ENCODE measurements around the gene ZNF878. TPM values are rescaled to one million over a fixed set of nuclear protein-coding genes. Genes with fewer than 3 reads are reported as not detected.

ZNF878 gene
- total RNA-seq, 2 donors from 2014 or later, result 1.6 to 3.7 TPM

DNA sequence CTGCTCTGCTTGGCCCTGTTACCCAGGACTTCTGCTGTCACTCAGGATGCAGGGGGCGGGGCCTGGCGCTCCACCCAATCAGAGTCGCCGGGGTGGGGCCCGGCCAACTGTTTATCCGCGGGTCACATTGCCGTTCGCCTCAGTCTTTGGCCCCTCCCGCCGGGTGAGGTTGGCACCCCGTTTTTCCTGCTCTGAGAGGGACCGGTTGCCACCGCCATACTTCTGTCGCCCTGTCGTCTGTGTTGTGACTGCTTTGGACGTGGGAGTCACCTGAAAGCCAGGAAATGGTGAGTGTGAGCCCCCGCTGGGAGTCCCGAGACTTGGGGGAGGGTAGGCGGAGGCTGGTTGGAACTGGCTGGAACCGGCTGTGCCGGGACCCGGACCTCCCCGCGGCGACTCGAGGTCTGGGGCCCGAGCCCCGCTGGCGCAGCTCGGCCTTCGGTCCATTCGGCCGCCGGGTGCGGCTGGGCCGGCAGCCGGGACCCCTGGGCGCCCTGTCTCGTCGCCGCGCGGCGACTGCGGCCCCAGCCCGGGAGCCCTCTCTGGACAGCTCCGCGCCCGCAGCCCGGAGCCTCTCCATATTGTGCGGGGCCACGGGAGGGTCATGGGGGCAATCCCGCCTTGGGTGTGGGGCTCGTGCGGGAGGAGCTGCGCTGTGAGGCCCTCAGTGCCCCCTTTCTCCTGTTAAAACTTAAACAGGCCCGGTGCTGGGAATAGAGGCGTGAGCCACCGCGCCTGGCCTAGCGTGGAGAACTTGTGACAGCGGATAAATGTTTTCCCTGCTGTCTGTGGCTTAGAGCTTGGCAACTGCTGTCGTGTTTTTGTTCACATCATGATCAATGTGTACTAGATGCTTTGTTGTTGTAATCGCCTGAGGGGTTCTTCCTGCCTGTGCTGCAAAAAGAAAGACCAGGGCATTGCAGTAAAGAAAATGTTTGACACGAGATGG lies 12.1 kb upstream of the ZNF878 start, which contains the start of gene ZNF844:
Gene ZNF844, plus strand, starts transcription at position 142 of the 949 bp plus-strand sequence. Its CDS starts 143 bp downstream, at position 285.
- Mint-ChIP-seq H3K9me3 (peaks cover 56% of the 10 kb centered on the region), H3K36me3 (ENCODE audit: low read depth) (peaks cover 23% of the 10 kb centered on the region), H3K4me3 (peak within 1 kb of the TSS; percentile 81), H3K27ac (peak within 1 kb of the TSS; percentile 92), H3K27me3 (ENCODE audit: insufficient read depth) (peaks cover 3% of the 10 kb centered on the region), H3K4me1 (peaks cover 2% of the 10 kb centered on the region)
- TF ChIP-seq, protein P1, sequence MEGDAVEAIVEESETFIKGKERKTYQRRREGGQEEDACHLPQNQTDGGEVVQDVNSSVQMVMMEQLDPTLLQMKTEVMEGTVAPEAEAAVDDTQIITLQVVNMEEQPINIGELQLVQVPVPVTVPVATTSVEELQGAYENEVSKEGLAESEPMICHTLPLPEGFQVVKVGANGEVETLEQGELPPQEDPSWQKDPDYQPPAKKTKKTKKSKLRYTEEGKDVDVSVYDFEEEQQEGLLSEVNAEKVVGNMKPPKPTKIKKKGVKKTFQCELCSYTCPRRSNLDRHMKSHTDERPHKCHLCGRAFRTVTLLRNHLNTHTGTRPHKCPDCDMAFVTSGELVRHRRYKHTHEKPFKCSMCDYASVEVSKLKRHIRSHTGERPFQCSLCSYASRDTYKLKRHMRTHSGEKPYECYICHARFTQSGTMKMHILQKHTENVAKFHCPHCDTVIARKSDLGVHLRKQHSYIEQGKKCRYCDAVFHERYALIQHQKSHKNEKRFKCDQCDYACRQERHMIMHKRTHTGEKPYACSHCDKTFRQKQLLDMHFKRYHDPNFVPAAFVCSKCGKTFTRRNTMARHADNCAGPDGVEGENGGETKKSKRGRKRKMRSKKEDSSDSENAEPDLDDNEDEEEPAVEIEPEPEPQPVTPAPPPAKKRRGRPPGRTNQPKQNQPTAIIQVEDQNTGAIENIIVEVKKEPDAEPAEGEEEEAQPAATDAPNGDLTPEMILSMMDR (conservative IDR thresholded peaks at IDR 0.05), result no peak
- Histone ChIP-seq H3K4me1 (ENCODE audit: control insufficient read depth, insufficient read depth, low read length) (no peaks in the 10 kb centered on the region), H3K27ac (ENCODE audit: low read depth, low read length) (peak within 1 kb of the TSS; percentile 92), H3K27me3 (ENCODE audit: control insufficient read depth, insufficient read depth, low read length, poor library complexity, severe bottlenecking) (no peaks in the 10 kb centered on the region), H3K9me3 (ENCODE audit: control insufficient read depth, low read length) (peaks cover 40% of the 10 kb centered on the region), H3K36me3 (ENCODE audit: control insufficient read depth, insufficient read depth, low read length) (peaks cover 13% of the 10 kb centered on the region), H3K9ac (ENCODE audit: extremely low read depth, low read length, poor library complexity, severe bottlenecking) (peak within 1 kb of the TSS; percentile 94), H3K4me3 (ENCODE audit: low read length) (peak within 1 kb of the TSS; percentile 96)
- 3 to 17% methylated on average over 27 to 66 of the region's 66 CpGs for WGBS, 2 experiments (ENCODE audit: insufficient coverage in 1 of 2, insufficient read length in 1 of 2)
- peak; percentile 99 for DNase-seq

DNA sequence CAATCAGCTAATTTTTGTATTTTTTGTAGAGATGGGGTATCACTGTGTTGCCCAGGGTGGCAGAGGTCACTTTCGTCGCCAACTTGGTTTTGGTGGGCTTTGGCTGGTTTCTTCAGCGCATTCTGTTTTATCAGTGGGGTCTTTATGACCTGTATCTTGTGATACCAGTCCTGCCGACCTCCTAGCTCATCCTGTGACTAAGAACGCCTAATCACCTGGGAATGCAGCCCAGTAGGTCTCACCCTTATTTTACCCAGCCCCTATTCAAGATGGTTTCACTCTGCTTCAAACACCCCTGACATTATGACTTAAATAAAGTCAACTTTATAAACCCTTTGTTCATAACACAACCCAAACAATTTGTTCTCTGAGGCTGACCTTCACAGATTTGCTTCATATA lies 3.0 kb upstream of the ZNF878 start:
- WGBS, 2 experiments (ENCODE audit: insufficient coverage in 1 of 2, insufficient read length in 1 of 2), result 90 to 96% methylated on average over 3 to 5 of the region's 5 CpGs
- no peak overlapping the region for H3K4me3 ChIP-seq (ENCODE audit: low read length)
- H3K27ac ChIP-seq (ENCODE audit: low read depth, low read length), result no peak overlapping the region
- peaks cover 3% of the 10 kb centered on the region for H3K4me1 Mint-ChIP-seq
- H3K4me3 Mint-ChIP-seq, result no peak overlapping the region
- no peaks in the 10 kb centered on the region for H3K27me3 ChIP-seq (ENCODE audit: control insufficient read depth, insufficient read depth, low read length, poor library complexity, severe bottlenecking)
- H3K9ac ChIP-seq (ENCODE audit: extremely low read depth, low read length, poor library complexity, severe bottlenecking), result no peak overlapping the region
- TF ChIP-seq, protein P1 (conservative IDR thresholded peaks at IDR 0.05), result no peak
- H3K36me3 ChIP-seq (ENCODE audit: control insufficient read depth, insufficient read depth, low read length), result no peaks in the 10 kb centered on the region
- peaks cover 31% of the 10 kb centered on the region for H3K9me3 Mint-ChIP-seq
- H3K27me3 Mint-ChIP-seq (ENCODE audit: insufficient read depth), result peaks cover 25% of the 10 kb centered on the region
- DNase-seq, result no peak
- no peaks in the 10 kb centered on the region for H3K9me3 ChIP-seq (ENCODE audit: control insufficient read depth, low read length)
- H3K4me1 ChIP-seq (ENCODE audit: control insufficient read depth, insufficient read depth, low read length), result no peaks in the 10 kb centered on the region
- no peak overlapping the region for H3K27ac Mint-ChIP-seq
- H3K36me3 Mint-ChIP-seq (ENCODE audit: low read depth), result peaks cover 3% of the 10 kb centered on the region

DNA sequence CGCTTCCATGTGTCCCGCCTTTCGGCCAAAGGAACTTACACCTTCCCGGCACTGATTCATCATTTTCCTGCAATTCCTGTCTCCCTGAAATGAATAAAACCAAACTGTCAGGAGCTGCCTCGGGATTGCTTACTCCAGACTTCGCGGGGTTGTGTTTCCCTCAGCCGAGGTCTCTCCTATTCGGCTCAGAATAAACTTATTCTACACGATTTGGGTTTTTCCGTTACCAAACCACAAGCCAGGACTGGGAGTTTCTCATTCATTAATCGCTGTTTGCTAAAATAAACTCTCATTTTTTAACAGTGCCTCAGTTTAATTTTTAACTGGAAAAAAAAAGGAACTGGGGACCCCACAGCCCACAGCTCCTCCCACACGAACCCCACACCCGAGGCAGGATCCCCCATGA lies 667 bp downstream of the ZNF878 start:
- H3K27ac Mint-ChIP-seq, result no peak overlapping the region
- peak overlapping the region; percentile 74 for H3K4me3 Mint-ChIP-seq

More for the DNA sequence above, 667 bp downstream of the ZNF878 start:
- Histone ChIP-seq H3K36me3 (ENCODE audit: control insufficient read depth, insufficient read depth, low read length) (no peaks in the 10 kb centered on the region), H3K27ac (ENCODE audit: low read depth, low read length) (no peak overlapping the region), H3K4me1 (ENCODE audit: control insufficient read depth, insufficient read depth, low read length) (no peaks in the 10 kb centered on the region), H3K9me3 (ENCODE audit: control insufficient read depth, low read length) (peaks cover 18% of the 10 kb centered on the region), H3K4me3 (ENCODE audit: low read length) (peak overlapping the region; percentile 87), H3K9ac (ENCODE audit: extremely low read depth, low read length, poor library complexity, severe bottlenecking) (peak overlapping the region; percentile 53), H3K27me3 (ENCODE audit: control insufficient read depth, insufficient read depth, low read length, poor library complexity, severe bottlenecking) (no peaks in the 10 kb centered on the region)
- WGBS, 2 experiments (ENCODE audit: insufficient coverage in 1 of 2, insufficient read length in 1 of 2), result 1 to 4% methylated on average over 12 to 14 of the region's 14 CpGs
- TF ChIP-seq, protein P1 (conservative IDR thresholded peaks at IDR 0.05), result no peak
- H3K36me3 Mint-ChIP-seq (ENCODE audit: low read depth), result peaks cover 15% of the 10 kb centered on the region
- DNase-seq, result no peak
- peaks cover 52% of the 10 kb centered on the region for H3K9me3 Mint-ChIP-seq
- H3K4me1 Mint-ChIP-seq, result peaks cover 3% of the 10 kb centered on the region
- H3K27me3 Mint-ChIP-seq (ENCODE audit: insufficient read depth), result peaks cover 27% of the 10 kb centered on the region
